ENCODE results near the gene THY1.
"Not testable (repeated sequence)": the region's sequence is repeated elsewhere in the genome, so short reads cannot be mapped to it uniquely, and the experiment has no call there.

The THY1 gene

GRCh38 chr11:119445850-119446249, 22.9 kb upstream of the THY1 start:
- DNase-seq (ENCODE audit: low read depth), result no peak
- TF ChIP-seq CTCF (IDR thresholded peaks at IDR 0.05; ENCODE audit: control insufficient read depth, extremely low read depth, insufficient read depth), result no peak
- H3K4me3 ChIP-seq (ENCODE audit: low read depth, low read length), result no peak overlapping the region

GRCh38 chr11:119445379-119445778, 22.4 kb upstream of the THY1 start:
- no peak for DNase-seq (ENCODE audit: low read depth)
- H3K4me3 ChIP-seq (ENCODE audit: low read depth, low read length), result no peak overlapping the region
- no peak for TF ChIP-seq CTCF (IDR thresholded peaks at IDR 0.05; ENCODE audit: control insufficient read depth, extremely low read depth, insufficient read depth)

GRCh38 chr11:119441898-119442243, 18.9 kb upstream of the THY1 start:
- TF ChIP-seq CTCF (IDR thresholded peaks at IDR 0.05; ENCODE audit: control insufficient read depth, extremely low read depth, insufficient read depth), result no peak
- no peak for DNase-seq (ENCODE audit: low read depth)
- no peak overlapping the region for H3K4me3 ChIP-seq (ENCODE audit: low read depth, low read length)

GRCh38 chr11:119438599-119438998, 15.6 kb upstream of the THY1 start:
- no peak for DNase-seq (ENCODE audit: low read depth)
- no peak for TF ChIP-seq CTCF (IDR thresholded peaks at IDR 0.05; ENCODE audit: control insufficient read depth, extremely low read depth, insufficient read depth)
- no peak overlapping the region for H3K4me3 ChIP-seq (ENCODE audit: low read depth, low read length)

GRCh38 chr11:119437521-119437920, 14.5 kb upstream of the THY1 start:
- H3K4me3 ChIP-seq (ENCODE audit: low read depth, low read length); DNase-seq (ENCODE audit: low read depth): not testable (repeated sequence)

- H3K4me3 ChIP-seq (ENCODE audit: low read depth, low read length), result no peak overlapping the region
- DNase-seq (ENCODE audit: low read depth), result no peak
- TF ChIP-seq CTCF (IDR thresholded peaks at IDR 0.05; ENCODE audit: control insufficient read depth, extremely low read depth, insufficient read depth), result no peak
Measured at GRCh38 chr11:119436711-119437110, 13.7 kb upstream of the THY1 start.

GRCh38 chr11:119436093-119436492, 13.1 kb upstream of the THY1 start:
- no peak for TF ChIP-seq CTCF (IDR thresholded peaks at IDR 0.05; ENCODE audit: control insufficient read depth, extremely low read depth, insufficient read depth)
- H3K4me3 ChIP-seq (ENCODE audit: low read depth, low read length), result no peak overlapping the region
- DNase-seq (ENCODE audit: low read depth), result no peak

Data from LNCaP clone FGC (cell line).